IPS-11a (cell line): ENCODE measurements around the gene SIVA1.
"Not testable (repeated sequence)": the region's sequence is repeated elsewhere in the genome, so short reads cannot be mapped to it uniquely, and the experiment has no call there.

Source experiments
- H3K4me3 ChIP-seq: one replicate; pipeline ENCODE4 v1.5.1; 2013; ENCODE audit warnings: low read depth, low read length, control low read depth

SIVA1 gene

GRCh38 chr14:104750753-104751057 lies 2.2 kb upstream of the SIVA1 start:
- not testable (repeated sequence) for H3K4me3 ChIP-seq

- H3K4me3 ChIP-seq: no peak overlapping the region
Observed at GRCh38 chr14:104751539-104752422, 1.2 kb upstream of the SIVA1 start.

GRCh38 chr14:104752423-104752734 lies 568 bp upstream of the SIVA1 start:
- no peak overlapping the region for H3K4me3 ChIP-seq

- H3K4me3 ChIP-seq: peak overlapping the region; percentile 94
Observed at GRCh38 chr14:104753528-104754212, 723 bp downstream of the SIVA1 start.

- H3K4me3 ChIP-seq: peak overlapping the region; percentile 94
Observed at GRCh38 chr14:104754213-104754851, 1.4 kb downstream of the SIVA1 start.

GRCh38 chr14:104755621-104756020 lies 2.7 kb downstream of the SIVA1 start:
- no peak overlapping the region for H3K4me3 ChIP-seq

- H3K4me3 ChIP-seq: no peak overlapping the region
Observed at GRCh38 chr14:104756477-104757237, 3.7 kb downstream of the SIVA1 start.

- H3K4me3 ChIP-seq: no peak overlapping the region
Observed at GRCh38 chr14:104757238-104757585, 4.3 kb downstream of the SIVA1 start.

GRCh38 chr14:104757681-104758392 lies 4.9 kb downstream of the SIVA1 start:
- no peak overlapping the region for H3K4me3 ChIP-seq

- H3K4me3 ChIP-seq: no peak overlapping the region
Observed at GRCh38 chr14:104758981-104759969, 6.3 kb downstream of the SIVA1 start.

- H3K4me3 ChIP-seq: no peak overlapping the region
Observed at GRCh38 chr14:104765517-104765916, 12.6 kb downstream of the SIVA1 start.

- no peak overlapping the region for H3K4me3 ChIP-seq
Observed at GRCh38 chr14:104766256-104766862, 13.4 kb downstream of the SIVA1 start.

- H3K4me3 ChIP-seq: no peak overlapping the region
Observed at GRCh38 chr14:104766863-104767633, 14.1 kb downstream of the SIVA1 start.

GRCh38 chr14:104767634-104767918 lies 14.6 kb downstream of the SIVA1 start:
- H3K4me3 ChIP-seq: no peak overlapping the region

- no peak overlapping the region for H3K4me3 ChIP-seq
Observed at GRCh38 chr14:104768437-104769323, 15.7 kb downstream of the SIVA1 start.

- no peak overlapping the region for H3K4me3 ChIP-seq
Observed at GRCh38 chr14:104769324-104770071, 16.6 kb downstream of the SIVA1 start.

GRCh38 chr14:104770072-104770579 lies 17.2 kb downstream of the SIVA1 start:
- no peak overlapping the region for H3K4me3 ChIP-seq
